A549 (cell line): Measurements from ENCODE around the gene LILRA1.
"Not testable (repeated sequence)": the region's sequence is repeated elsewhere in the genome, so short reads cannot be mapped to it uniquely, and the experiment has no call there.

Experiments used
- CTCF ChIP-seq: fragments of >200 bp; sonication (Bioruptor Twin); formaldehyde crosslinking; IDR thresholded peaks from 3 replicates; pipeline ENCODE4 v1.5.1; 2016
- NFE2L2 ChIP-seq: fragments of 150-350 bp; conservative IDR thresholded peaks from 2 replicates; pipeline ENCODE4 v1.6.1; 2014; ENCODE audit warnings: low read length
- POLR2A ChIP-seq: IDR thresholded peaks from 2 replicates; pipeline ENCODE4 v1.6.1; 2012; ENCODE audit warnings: mild to moderate bottlenecking, low read length
- ZSCAN20 ChIP-seq: fragments of 250-450 bp; sonication (Bioruptor Pico); IDR thresholded peaks from 2 replicates; pipeline ENCODE4 v1.8.0; 2022; ENCODE audit warnings: mild to moderate bottlenecking, moderate library complexity
- TF ChIP-seq, protein P1 (sequence below): fragments of >200 bp; sonication (Bioruptor Twin); formaldehyde crosslinking; IDR thresholded peaks from 3 replicates; pipeline ENCODE4 v1.6.1; 2016

- not testable (repeated sequence) for TF ChIP-seq POLR2A; CTCF; NFE2L2; ZSCAN20 (CRISPR knock-in tag)
- TF ChIP-seq, protein P1, sequence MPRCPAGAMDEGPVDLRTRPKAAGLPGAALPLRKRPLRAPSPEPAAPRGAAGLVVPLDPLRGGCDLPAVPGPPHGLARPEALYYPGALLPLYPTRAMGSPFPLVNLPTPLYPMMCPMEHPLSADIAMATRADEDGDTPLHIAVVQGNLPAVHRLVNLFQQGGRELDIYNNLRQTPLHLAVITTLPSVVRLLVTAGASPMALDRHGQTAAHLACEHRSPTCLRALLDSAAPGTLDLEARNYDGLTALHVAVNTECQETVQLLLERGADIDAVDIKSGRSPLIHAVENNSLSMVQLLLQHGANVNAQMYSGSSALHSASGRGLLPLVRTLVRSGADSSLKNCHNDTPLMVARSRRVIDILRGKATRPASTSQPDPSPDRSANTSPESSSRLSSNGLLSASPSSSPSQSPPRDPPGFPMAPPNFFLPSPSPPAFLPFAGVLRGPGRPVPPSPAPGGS = not testable (repeated sequence)
Measured at GRCh38 chr19:54627912-54628311, 34.5 kb downstream of the LILRA1 start.
